Measurements from ENCODE around the gene BLTP1. TPM values are rescaled to one million over a fixed set of nuclear protein-coding genes. Genes with fewer than 3 reads are reported as not detected.

BLTP1 gene
- total RNA-seq, 1 experiment from 2014 or later = 48.4 TPM

- TF ChIP-seq CTCF (conservative IDR thresholded peaks at IDR 0.05) = no peak
- no peak for TF ChIP-seq EZH2 (IDR thresholded peaks at IDR 0.05; ENCODE audit: low read depth)
- Histone ChIP-seq H3K4me2 (no peak overlapping the region), H3K9me3 (ENCODE audit: insufficient read depth, low read depth) (no peaks in the 10 kb centered on the region), H3K4me1 (replicated peaks; ENCODE audit: insufficient read depth) (no peaks in the 10 kb centered on the region), H3F3A (ENCODE audit: insufficient read depth, low read depth) (no peaks in the 10 kb centered on the region), H3K79me2 (ENCODE audit: low read depth) (peaks cover 44% of the 10 kb centered on the region), H3K4me3 (no peak overlapping the region), H3K27ac (no peak overlapping the region), H2AFZ (no peak overlapping the region), H3K36me3 (ENCODE audit: low read depth) (no peaks in the 10 kb centered on the region; the same call in 1 of the 2 replicates), H3K9me2 (ENCODE audit: insufficient read depth) (no peaks in the 10 kb centered on the region), H3K27me3 (ENCODE audit: insufficient read depth, low read depth) (no peaks in the 10 kb centered on the region), H4K20me1 (ENCODE audit: insufficient read depth) (peaks cover 19% of the 10 kb centered on the region)
- intact Hi-C loops (cut with micrococcal nuclease; ENCODE audit: unreplicated experiment) = no loop called here
- DNase-seq = no peak
- BruUV-seq (replicated peaks) = no TSS peak
- ChIA-PET CTCF (no interaction called here), POLR2A (ENCODE audit: unreplicated experiment) (no interaction called here)
These were observed 11.2 kb downstream of the BLTP1 start for GRCh38 chr4:122163301-122163700.

GRCh38 chr4:122163767-122164166, 11.6 kb downstream of the BLTP1 start:
- no TSS peak for BruUV-seq (replicated peaks)
- Histone ChIP-seq H3K9me3 (ENCODE audit: insufficient read depth, low read depth) (no peaks in the 10 kb centered on the region), H3K27me3 (ENCODE audit: insufficient read depth, low read depth) (no peaks in the 10 kb centered on the region), H4K20me1 (ENCODE audit: insufficient read depth) (peaks cover 19% of the 10 kb centered on the region), H3K79me2 (ENCODE audit: low read depth) (peaks cover 49% of the 10 kb centered on the region), H3K4me3 (no peak overlapping the region), H3K9me2 (ENCODE audit: insufficient read depth) (no peaks in the 10 kb centered on the region), H3K4me2 (no peak overlapping the region), H3K4me1 (replicated peaks; ENCODE audit: insufficient read depth) (no peaks in the 10 kb centered on the region), H2AFZ (no peak overlapping the region), H3K27ac (no peak overlapping the region), H3F3A (ENCODE audit: insufficient read depth, low read depth) (no peaks in the 10 kb centered on the region), H3K36me3 (ENCODE audit: low read depth) (no peaks in the 10 kb centered on the region; the same call in 1 of the 2 replicates)
- ChIA-PET POLR2A (ENCODE audit: unreplicated experiment) (no interaction called here), CTCF (no interaction called here)
- TF ChIP-seq CTCF (conservative IDR thresholded peaks at IDR 0.05) (no peak), EZH2 (IDR thresholded peaks at IDR 0.05; ENCODE audit: low read depth) (no peak)
- DNase-seq = no peak
- intact Hi-C loops (cut with micrococcal nuclease; ENCODE audit: unreplicated experiment) = no loop called here

- Histone ChIP-seq H4K20me1 (ENCODE audit: insufficient read depth) (peaks cover 6% of the 10 kb centered on the region), H3K27me3 (ENCODE audit: insufficient read depth, low read depth) (no peaks in the 10 kb centered on the region), H3K36me3 (ENCODE audit: low read depth) (peaks cover under 1% of the 10 kb centered on the region; the same call in 1 of the 2 replicates), H3K79me2 (ENCODE audit: low read depth) (peaks cover 29% of the 10 kb centered on the region), H3K9me3 (ENCODE audit: insufficient read depth, low read depth) (no peaks in the 10 kb centered on the region), H3K4me1 (replicated peaks; ENCODE audit: insufficient read depth) (no peaks in the 10 kb centered on the region), H3K27ac (no peak overlapping the region), H2AFZ (no peak overlapping the region), H3K9me2 (ENCODE audit: insufficient read depth) (no peaks in the 10 kb centered on the region; the same call in 1 of the 2 replicates), H3K4me3 (no peak overlapping the region), H3K4me2 (no peak overlapping the region), H3F3A (ENCODE audit: insufficient read depth, low read depth) (no peaks in the 10 kb centered on the region)
- POLR2A ChIA-PET (ENCODE audit: unreplicated experiment) = no interaction called here
- BruUV-seq (replicated peaks) = no TSS peak
- DNase-seq = no peak
- TF ChIP-seq EZH2 (IDR thresholded peaks at IDR 0.05; ENCODE audit: low read depth) (no peak), CTCF (conservative IDR thresholded peaks at IDR 0.05) (no peak)
- intact Hi-C loops (cut with micrococcal nuclease; ENCODE audit: unreplicated experiment) = no loop called here
- CTCF ChIA-PET = no interaction called here
These were observed 15.2 kb downstream of the BLTP1 start for GRCh38 chr4:122167369-122167768.

All from PC-9 (cell line).